Forelimb muscle (tissue), 1 donor: ENCODE data around the gene MEX3B. TPM values are rescaled to one million over a fixed set of nuclear protein-coding genes. Genes with fewer than 3 reads are reported as not detected.
"Not testable (repeated sequence)": the region's sequence is repeated elsewhere in the genome, so short reads cannot be mapped to it uniquely, and the experiment has no call there.

Experiments
- DNase-seq: peaks from one replicate; pipeline ENCODE4 v3.0.0-alpha.2; 2013; ENCODE audit warnings: low read depth
- polyA plus RNA-seq: library from polyadenylated mRNA; unstranded; fragments of 120-200 nt; gene quantifications from one replicate; pipeline ENCODE4 v1.2.1, GENCODE V29; 2013; ENCODE audit not compliant: insufficient read length

Gene MEX3B
- polyA plus RNA-seq, 1 donor: 14.6 TPM

- no peak for DNase-seq
Observed at GRCh38 chr15:82048811-82049210, 3.0 kb upstream of the MEX3B start.

GRCh38 chr15:82047453-82048400 lies 1.9 kb upstream of the MEX3B start:
- no peak for DNase-seq

- DNase-seq: peak; percentile 90
Observed at GRCh38 chr15:82046666-82047452, 1.0 kb upstream of the MEX3B start.

- DNase-seq: no peak
Observed at GRCh38 chr15:82045179-82045891, 483 bp downstream of the MEX3B start.

DNA sequence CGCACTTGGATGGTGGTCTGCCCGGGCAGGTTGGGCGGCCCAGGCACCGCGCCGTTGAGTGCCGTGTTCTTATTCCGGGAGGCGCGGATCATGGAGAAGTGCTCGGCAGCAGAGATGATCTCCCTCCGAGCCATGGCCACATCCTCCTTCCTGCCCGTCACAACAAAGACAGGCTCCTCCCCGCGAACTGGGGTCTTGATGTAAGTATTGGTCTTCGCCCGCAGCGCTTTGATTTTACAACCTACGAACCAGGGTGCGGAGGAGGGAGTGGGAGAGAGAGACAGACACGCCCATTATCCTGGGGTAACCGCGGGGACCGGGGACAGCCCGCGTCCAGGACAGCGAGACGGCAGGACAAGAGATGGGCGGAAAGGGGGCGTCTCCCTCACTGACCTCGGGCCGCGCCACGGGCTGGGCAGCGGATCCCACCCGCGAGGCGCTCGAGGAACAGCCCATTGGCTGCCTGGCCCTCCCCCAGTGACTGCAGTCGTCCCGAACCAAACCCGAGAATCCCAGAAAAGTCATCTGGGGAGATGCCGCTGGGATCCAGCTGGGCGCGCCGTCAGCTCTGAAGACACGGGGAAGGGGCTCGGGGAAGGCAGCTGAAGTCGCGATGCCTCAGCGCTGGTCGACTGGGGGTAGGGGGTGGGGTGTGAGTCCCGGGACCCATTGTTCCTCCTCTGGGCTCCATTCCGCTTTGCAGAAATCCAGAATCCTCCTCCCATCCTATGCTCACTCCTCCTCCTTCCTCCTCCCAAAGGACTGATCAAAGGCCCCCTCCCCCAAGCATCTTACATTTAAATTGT lies 1.2 kb downstream of the MEX3B start:
- DNase-seq: peak; percentile 62

GRCh38 chr15:82043796-82044372 lies 1.9 kb downstream of the MEX3B start:
- no peak for DNase-seq

DNA sequence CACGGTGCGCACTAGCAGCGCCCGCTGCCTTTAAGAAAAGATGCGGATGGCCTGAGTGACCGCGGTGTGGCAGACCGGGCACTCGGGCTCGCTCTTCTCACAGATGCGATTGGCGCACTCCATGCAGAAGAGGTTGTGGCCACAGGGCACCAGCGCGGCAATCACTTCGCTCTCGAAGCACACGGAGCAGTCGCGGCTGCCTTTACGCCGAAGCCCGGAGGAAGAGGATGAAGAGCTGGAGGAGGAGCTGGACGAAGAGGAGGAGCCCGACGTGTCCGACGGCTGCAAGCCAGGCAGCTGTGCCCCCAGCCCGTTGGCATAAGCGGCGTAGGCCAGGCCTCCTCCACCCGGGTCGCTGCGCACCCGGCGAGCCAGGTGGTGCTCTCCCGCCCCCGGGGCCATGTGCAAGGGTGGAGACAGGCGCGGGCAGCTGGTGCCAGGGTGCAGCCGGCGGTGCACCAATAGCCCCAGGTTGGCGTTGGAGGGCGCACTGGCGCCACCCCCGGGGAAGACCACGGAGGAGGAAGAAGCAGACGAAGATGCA lies 2.6 kb downstream of the MEX3B start:
- DNase-seq: no peak

- no peak for DNase-seq
Observed at GRCh38 chr15:82040862-82041261, 5.0 kb downstream of the MEX3B start.

DNA sequence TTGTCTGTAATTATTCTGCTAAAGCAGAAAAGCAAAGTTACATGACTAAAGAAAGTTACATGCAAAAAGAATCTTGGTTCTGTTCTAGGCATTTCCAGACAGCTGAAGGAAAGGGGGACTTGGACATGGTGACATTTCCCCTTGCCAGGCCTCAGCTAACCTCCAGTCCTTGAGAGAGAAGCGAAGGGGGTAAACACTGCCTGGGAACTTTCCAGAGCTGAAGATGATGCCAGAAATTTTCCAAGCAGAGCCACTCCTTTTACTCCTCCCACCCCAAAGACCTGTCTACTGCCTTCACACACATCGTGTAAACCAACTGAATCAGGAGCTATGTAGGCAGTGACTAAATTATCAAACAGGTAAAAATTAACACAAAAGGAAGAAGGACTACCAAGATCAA lies 5.4 kb downstream of the MEX3B start:
- DNase-seq: no peak

- no peak for DNase-seq
Observed at GRCh38 chr15:82039871-82040270, 5.9 kb downstream of the MEX3B start.

DNA sequence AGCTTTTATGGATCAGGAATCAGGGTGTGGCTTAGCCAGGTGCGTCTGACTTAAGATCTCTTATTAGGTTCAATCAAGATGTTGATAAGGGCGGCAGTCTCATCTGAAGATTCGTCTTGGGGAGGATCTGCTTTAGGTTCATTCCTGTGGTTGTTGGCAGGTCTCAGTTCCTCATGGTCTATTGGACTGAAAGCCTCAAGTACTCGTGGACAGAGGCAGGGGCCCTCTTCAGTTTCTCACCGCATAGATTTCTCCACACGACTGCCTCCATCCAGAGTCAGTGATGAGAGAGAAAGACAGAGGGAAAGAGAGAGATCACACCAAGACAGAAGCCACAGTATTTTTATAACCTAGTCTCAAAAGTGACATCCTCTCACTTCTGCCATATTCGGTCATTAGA lies 9.4 kb downstream of the MEX3B start:
- no peak for DNase-seq

DNA sequence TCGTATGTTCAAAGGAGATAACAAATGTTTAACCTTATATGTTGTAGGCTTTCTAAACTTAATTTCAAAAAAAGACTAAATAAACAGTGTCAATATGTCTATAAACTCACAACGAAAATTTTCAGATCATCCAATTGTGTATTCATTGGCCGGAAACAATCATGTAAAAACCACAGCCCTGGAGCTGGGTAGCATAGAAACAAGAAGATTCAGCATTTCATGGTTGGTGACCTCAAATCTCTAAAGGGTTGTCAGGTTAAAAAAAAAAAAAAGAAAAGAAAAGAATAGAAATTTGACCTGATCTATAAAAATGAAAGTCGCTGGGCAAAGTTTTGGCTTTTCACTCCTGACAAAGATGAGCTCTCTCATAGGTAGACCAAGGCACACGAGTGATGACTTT lies 13.9 kb downstream of the MEX3B start:
- DNase-seq: no peak

DNA sequence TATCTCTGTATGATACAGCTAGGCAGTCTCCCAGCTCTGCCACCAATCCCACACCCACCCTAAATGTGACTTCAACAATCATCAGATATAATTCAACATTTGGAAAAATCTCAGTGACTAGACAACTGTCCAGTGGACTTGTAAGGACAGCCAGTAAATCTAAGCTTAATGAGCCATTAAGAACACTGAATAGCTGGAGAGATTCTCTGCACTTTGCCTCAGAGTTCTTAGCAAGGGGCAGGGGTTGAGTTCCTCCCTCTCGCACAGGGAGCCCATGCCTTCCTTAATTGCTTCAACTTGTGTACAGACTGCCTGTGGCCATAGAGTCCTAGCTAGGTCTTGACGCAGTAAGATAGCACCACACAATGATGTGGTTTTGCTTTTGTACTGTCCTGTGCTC lies 15.6 kb downstream of the MEX3B start:
- no peak for DNase-seq

DNA sequence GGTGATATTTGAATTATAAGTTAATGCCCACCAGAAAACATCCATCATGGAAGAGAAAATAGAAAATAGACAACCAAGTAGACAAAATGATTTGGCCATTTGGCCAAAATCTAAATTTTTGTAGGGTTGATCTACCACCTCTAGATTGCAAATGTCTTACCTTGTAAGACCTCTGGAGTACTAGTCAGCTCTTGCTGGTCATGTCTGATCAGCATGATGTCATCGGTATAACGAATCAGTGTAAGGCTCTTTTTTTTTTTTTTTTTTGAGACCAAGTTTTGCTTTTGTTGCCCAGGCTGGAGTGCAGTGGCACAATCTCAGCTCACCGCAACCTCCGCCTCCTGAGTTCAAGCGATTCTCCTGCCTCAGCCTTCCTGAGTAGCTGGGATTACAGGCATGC lies 17.7 kb downstream of the MEX3B start:
- DNase-seq: not testable (repeated sequence)

- peak; percentile 40 for DNase-seq
Observed at GRCh38 chr15:82021992-82022391, 23.8 kb downstream of the MEX3B start.

DNA sequence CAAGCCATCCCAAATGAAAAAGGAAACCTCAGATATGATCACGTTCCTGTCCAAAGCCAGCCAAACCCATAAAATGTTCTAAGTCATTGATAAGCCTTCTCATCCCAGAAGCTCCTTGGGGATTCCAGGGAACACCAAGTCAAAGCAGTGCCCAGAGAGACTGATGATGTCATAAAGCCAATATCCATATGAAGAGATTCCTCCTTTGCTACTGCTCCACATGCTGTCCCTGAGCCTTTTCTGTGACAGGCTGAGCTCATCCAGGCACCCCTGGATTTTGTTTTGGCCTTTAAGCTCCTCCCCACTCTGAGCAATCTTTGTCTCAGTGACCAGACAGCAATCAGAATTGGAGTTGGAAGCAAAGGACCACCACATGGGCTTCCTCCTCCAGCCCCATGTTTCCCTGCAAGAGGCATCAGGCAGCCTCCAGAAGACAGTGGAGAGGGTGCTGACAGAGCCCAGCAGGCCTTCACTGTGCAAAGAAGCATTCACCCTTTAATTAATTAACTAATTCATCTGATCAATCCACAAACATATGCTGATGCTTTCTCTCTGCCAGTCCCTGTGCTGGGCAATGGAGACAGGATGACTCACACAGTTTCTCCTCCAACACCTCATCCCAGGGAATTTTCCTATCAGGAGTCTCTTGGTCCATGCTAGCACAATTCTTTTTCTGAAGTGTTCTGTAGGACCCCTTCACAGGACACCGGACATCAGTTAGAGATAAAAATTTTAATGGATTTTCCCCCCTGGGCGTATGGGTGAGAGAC lies 25.0 kb downstream of the MEX3B start:
- no peak for DNase-seq

DNA sequence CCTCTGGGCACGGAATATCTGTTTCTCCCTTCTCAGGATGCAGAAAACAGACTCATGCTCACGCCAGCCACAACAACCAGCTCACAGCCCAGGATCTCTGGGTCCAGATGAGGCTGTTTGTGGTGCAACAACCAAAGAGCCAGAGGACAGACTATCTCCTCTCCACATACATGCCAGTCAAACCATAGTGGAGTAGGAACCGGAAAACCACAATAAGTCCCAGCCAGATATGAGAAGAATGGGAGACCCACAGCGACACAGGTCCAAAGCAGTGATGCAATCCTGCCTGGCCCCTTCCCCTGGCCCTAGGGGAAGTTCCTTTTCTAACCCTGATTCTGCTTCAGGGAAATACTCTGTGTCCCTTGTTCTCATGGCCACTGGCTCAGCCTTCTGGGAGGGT lies 27.6 kb downstream of the MEX3B start:
- DNase-seq: no peak

- no peak for DNase-seq
Observed at GRCh38 chr15:82017656-82018055, 28.2 kb downstream of the MEX3B start.

DNA sequence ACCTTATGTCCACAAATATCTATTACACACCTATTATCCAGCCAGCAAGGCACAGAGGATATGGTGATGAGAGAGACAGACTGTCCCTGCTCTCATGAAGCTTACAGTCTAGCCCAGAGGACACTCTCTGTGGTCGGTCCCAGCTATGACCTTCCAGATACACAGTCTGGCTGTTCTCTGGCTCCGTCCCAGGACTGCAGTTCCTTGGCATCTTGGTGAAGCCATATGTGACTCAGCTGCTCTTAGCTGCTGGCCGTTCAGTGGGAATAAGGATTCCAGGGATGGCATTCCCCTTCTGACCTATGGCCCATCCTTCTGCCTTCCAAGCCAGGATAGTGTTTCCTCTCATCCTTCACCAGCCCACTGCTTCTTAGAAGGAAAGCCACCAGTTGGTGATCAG lies 30.8 kb downstream of the MEX3B start:
- DNase-seq: no peak

GRCh38 chr15:82012908-82013307 lies 32.9 kb downstream of the MEX3B start:
- no peak for DNase-seq
